ENCODE data around the gene SYT3.

SYT3 gene, protein sequence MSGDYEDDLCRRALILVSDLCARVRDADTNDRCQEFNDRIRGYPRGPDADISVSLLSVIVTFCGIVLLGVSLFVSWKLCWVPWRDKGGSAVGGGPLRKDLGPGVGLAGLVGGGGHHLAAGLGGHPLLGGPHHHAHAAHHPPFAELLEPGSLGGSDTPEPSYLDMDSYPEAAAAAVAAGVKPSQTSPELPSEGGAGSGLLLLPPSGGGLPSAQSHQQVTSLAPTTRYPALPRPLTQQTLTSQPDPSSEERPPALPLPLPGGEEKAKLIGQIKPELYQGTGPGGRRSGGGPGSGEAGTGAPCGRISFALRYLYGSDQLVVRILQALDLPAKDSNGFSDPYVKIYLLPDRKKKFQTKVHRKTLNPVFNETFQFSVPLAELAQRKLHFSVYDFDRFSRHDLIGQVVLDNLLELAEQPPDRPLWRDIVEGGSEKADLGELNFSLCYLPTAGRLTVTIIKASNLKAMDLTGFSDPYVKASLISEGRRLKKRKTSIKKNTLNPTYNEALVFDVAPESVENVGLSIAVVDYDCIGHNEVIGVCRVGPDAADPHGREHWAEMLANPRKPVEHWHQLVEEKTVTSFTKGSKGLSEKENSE

DNA sequence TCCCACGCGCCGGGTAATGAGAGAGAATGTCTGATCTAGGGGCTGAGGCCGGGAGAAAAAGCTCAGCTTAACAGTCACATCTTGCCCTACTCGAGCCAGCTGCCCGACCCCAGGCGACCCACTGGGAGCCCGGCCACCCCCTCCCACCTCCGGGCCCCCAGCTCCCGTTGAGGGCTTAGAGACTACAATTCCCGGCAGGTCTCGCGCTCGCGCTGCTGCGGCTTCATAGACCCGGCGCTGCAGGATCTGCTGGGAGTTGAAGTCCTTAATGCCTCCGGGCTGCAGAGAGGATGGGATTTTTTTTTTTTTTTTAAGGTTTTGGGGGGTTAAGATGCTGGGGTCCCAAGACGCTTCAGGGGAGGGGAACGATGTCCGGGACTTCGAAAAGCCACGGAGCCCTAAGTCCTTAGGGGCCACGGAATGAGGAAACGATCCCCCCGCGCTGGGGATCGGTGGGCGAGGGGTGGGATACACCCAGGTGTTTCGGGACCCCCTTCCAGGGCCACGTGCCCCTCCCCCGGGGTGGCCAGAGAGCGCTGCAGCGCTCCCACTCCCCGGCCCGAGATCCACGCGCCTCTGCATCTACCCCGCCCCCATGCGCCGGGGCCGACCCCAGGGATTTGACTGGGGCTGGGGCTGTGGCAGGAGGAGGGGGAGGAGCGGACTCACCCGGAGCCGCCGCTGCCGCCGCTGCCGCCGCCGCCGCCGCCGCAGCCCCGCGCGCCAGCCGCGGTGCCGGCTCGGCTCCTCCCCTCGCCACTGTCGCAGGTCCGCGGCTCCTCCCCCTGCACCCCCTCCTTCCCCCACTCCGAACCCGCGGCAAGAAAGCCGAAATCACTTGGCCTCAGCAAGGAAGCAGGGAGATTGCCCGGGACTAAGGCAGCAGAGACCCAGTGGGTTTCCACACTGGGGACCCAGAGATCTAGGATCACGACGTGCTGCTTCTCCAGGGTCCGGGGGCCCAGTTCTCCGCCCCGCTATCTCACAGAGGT is at the start of gene SYT3:
TSS of gene SYT3 (minus strand) at position 761 of the 992 bp plus-strand sequence. CDS start 2,470 bp downstream, outside the sequence.
- in situ Hi-C loops (cut with MboI; ENCODE audit: low sequenced_read_pairs) = no loop called here

DNA sequence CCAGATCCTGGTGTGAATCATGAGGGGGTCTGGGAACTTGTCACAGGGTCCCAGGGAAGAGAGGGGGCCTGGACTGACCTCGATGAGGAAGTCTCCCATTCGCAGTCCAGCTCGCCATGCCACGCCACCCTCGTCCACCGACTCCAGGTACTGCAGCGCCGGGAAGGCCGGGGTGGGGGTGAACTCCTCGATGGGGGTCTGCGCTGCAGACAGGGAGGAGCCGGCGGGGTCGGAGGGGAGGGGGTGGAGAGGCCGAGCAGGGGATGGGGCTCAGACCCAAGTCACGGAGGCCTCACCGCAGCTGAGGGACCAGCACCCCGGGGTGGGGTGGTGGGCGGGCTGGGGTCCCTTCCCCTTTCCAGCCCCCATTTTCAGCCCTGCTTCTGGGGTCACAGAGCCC is 49.1 kb upstream of the SYT3 start:
- in situ Hi-C loops (cut with MboI; ENCODE audit: low sequenced_read_pairs) = no loop called here

DNA sequence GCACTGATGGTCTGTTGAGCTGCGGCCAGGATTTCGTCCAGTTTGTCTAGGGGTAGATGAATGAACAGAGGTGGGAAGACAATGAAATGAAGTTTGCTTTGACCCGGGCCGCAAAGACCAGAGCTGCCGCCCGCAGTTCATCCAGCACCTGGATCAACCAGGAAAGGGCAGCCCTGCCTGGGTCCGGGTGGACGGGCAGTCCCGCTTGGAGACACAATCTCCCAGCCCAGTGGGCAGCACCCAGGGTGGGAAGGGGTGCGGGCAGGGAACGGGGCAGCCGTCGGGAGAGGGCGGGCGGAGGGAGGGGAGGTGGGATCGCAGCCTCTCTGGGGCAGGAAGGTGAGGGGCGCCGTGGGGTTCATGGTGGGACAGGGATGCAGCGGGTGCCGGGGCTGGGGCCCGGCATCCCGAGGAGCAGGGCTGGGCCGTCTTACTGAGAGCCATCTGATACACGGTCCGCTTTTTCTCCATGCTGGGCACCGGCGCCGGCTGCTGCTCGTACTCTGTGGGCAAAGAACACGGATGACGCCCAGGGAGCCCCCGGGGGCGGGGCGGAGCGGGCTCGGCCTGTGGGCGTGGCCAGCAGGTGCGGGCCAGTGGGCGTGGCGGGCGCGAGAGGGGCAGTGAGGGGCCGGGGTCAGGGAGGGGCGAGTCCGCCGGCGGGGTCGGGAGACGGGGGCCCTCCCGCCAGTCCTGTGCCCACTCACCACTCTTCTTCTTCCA is 46.8 kb upstream of the SYT3 start:
- in situ Hi-C loops (cut with MboI; ENCODE audit: low sequenced_read_pairs) = no loop called here

DNA sequence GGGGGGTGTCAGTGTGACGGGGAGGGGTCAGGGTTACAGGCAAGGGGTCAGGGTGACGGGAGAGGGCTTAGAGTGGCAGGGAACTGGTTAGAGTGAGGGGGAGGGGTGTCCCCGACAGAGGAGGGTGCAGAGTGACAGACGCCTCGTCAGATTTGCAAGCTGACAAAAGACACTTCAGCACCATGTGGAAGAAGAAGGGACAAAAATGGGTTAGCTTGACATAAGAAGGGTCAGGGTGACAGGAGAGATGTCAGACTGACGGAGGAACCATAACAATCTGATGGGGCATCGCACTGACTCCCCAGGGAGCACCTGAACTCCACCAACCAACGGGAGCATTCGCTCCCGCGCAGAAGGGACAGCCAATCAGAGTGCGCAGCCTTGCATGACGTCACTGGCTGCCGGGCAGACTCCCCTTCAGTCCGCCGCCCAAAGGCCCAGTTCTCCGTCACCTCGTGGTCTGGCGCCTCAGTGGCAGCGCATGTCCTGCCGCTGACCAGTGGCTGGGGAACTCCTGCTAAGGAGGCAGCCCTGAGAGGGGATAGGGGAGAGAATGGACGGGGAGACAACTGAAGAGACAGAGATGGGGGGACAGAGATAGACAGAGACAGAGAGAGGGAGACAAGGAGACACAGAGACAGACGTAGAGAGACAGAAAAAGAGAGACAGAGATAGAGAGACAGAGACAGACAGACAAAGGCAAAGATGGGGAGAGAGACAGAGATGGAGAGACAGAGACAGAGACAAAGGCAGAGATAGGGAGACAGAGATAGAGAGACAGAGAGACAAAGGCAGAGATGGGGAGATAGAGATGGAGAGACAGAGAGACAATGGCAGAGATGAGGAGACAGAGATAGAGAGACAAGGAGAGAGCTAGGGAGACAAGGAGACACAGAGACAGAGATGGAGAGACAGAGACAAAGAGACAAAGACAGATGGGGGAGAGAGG is 39.8 kb upstream of the SYT3 start:
- in situ Hi-C loops (cut with MboI; ENCODE audit: low sequenced_read_pairs) = no loop called here

DNA sequence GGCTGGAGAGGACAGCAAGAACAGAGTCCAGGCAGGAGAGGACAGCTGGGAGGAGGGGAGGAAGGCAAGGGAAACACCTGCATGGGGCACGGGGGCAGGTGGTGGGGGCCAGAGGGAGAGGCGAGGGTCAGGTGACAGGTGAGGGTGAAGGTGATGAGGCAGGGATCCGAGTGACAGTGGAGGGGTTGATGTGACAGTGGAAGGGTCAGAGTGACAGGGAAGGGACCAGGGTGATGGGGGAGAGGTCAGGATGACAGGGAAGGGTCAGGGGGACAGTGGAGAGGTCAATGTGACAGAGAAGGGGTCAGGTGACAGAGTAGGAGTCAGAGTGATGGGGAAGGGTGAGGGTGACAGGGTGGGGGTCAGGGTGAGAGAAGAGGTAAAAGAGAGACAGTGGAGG is 38.6 kb upstream of the SYT3 start:
- in situ Hi-C loops (cut with MboI; ENCODE audit: low sequenced_read_pairs) = no loop called here

DNA sequence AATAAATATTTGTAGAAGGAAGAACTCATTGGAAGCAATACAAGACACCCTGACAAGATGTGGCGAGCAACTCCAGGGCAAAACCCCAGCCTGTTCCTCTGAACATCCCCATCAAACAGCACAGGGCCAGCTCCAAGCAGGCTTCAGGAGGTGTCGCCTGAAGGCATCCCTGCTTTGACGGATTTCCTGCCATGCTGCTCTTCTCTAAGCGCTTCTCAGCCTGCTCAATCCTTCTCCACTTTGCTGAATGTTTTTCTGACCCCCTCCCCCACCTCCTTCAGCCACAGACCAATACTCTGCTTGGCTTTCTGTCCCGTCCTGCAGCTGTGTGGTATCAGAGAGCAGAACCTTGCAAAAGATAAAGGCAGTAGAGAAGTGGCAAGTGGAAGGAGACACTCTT is 38.0 kb upstream of the SYT3 start:
- in situ Hi-C loops (cut with MboI; ENCODE audit: low sequenced_read_pairs) = no loop called here

DNA sequence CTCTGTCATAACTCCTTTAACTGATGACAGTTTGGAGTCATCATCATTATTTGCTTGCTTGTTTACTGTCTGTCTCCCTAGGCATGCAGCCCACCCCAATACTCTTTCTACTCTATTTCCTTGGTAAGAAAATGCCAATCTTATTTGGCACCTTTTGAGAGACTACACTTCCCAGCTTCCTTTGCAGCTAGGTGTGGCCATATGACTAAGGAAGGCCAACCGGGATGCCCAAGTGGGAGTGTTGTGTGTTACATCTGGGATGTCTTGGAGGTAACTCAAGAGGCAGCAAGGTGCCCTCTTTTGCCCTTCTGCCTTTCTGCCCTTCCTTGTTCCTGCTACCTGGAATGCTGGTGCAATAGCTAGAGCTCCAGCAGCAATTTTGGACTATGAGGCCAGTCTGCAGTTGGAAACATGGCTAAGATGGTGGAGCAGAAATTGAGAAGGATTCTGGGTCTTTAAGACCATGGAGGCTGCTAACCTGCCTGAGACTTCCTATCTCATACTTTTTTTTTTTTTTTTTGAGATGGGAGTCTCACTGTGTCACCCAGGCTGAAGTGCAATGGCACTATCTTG is 37.0 kb upstream of the SYT3 start:
- in situ Hi-C loops (cut with MboI; ENCODE audit: low sequenced_read_pairs) = no loop called here

DNA sequence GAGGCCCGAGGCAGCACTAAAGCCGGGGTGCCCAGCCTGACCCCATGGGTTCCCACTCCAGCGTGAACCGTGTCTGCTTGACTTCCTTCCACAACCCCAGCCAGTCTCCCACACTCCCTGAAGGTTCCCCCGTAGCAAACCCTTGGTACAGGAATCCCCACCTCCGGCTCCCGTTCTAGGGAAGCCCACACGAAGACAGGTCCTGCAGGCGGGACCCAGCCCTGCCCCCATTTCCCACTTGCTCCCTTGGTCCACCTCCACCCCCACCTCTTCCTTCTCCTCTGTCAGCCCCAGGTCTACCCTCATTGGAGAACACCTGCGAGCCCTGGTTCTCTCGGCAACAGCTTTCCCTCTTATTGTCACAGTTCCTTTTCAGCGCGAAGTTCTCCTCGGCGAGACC is 33.4 kb upstream of the SYT3 start:
- in situ Hi-C loops (cut with MboI; ENCODE audit: low sequenced_read_pairs) = no loop called here

DNA sequence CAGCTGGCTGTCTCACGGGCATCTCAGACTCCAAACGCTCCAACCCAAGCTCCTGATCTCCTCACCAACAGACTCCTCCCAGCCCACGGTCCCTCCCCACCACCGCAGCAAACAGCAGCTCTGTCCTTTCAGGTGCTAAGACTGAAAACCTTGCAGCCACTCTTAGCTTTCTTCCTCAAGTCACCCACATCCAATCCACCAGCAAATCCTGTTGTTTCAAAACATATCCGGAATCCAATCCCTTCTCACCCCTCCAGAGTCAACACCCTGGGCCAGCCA is 30.4 kb upstream of the SYT3 start:
- in situ Hi-C loops (cut with MboI; ENCODE audit: low sequenced_read_pairs) = no loop called here

DNA sequence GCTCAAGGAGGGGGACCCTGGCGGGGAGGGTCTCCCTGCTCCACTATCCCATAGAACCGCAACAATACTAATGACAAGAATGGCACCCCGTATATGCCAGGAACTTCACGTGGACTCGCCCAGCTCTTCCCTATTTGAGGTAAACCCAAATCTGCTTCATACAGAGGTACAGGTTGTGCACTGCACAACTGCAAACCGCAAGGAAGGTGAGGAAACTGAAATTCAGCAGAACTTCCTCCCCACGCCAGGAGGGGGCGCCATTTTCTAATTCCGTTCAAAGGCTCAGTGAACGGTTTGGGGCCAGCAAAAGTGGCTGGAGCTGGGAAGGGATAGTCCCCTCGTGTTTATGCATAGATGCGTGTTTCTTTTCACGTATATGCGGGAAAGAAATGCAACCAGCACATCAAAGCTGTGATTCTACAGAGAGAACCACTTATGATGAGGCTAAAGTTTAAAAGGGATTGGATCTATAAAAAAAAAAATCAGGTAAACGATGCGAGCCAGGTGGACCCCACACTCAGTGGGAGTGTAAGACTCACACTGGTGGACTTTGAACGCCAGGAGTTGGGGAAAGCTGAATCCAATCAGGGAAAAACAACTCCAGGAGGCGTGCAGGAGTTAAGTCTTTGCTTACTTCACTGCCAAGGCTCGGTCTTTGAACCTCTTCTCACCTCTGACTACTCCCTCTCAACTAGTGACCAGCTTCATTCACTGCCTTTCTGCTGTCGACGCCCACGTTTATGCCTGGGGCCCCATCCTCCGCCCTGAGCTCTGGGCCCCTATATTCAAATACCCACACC is 29.8 kb upstream of the SYT3 start:
- in situ Hi-C loops (cut with MboI; ENCODE audit: low sequenced_read_pairs) = no loop called here

DNA sequence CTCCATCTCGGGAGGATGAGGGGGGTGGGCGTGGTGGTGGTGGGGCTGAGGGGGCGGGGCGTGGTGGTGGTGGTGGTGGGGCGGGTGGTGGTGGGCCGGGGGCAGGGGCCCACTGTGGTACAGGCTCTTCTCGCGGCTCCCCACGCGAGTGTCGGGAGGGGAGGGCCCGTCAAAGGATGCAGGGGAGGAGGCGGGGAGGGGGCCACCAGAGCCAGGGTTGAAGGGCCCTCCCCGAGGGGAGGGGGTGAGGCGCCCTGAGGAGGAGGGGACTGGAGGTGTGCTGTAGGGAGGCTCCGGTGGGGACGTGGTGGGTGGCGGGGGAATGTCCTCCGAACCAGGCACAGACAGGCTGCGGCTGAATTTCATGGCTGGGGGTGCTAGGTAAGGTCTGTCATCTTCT is 29.2 kb upstream of the SYT3 start:
- in situ Hi-C loops (cut with MboI; ENCODE audit: low sequenced_read_pairs) = no loop called here

DNA sequence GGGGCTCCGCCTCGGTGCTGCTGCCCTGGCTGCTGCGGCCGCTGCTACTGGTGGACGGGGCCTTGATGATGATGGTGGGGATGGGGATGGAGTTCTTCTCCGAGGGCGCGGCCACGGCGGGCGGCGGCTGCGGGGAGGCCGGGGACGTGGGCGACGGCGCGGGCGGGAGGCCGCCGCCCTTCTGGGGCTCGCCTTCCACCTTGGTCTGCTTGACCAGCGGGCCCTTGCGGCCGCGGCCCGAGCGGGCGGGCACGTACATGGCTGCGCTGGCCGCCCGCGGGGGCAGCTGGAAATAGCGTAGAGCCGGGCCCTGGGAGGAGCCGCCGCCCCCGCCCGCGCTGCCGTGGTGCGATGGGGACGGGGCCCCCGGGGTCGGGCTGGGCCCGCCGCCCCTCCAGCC is 28.7 kb upstream of the SYT3 start:
- in situ Hi-C loops (cut with MboI; ENCODE audit: low sequenced_read_pairs) = no loop called here

DNA sequence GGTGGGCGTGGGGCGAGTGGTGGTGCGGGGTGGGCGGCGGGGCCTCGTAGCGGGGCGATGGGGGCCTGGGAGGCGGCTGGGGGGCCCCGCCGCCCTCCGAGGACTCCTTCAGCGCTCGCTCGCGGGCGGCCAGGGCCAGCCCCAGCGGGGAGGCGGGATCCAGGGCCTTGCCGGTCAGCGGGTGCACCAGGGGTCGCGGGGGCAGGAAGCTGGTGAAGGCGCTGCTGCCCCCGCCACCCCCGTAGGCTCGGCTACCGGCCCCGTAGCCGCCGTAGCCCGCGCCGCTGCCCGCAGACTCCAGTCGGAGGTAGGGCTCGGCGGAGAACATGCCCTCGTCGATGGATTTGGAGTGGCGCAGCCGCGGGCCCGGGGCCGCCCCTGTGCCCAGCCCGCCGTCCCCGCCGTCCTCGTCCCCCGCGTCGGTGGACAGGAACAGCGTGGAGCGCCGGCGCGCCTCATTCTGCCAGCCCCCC is 28.1 kb upstream of the SYT3 start:
- in situ Hi-C loops (cut with MboI; ENCODE audit: low sequenced_read_pairs) = no loop called here

DNA sequence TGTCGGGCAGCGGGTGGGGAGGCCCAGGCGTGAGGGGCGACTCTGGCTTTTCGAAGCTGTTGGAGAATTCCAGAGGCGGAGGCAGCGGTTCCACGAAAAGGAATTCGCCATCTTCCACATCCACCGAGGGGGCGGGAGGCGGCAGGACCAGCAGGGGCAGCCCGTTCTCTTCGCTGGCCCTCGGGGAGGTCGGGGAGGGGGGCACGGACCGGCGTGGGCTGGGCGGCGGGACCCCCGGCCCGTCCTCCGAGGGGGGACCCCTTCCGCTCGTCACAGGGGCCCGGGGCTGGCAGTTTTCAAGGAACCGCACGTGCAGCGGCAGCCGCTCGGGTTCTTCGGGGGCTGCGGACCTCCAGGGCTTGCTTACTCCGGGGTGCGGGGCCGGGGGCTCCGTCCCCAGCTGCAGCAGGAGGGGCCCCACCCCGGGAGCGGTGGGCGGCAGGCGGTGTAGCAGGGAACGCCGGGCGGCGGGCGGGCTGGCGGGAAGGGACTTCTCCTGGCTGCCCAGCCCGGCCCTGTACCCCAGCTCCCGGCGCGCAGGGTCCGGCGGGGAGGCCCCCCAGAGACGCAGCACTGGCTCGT is 27.6 kb upstream of the SYT3 start:
- in situ Hi-C loops (cut with MboI; ENCODE audit: low sequenced_read_pairs) = no loop called here

DNA sequence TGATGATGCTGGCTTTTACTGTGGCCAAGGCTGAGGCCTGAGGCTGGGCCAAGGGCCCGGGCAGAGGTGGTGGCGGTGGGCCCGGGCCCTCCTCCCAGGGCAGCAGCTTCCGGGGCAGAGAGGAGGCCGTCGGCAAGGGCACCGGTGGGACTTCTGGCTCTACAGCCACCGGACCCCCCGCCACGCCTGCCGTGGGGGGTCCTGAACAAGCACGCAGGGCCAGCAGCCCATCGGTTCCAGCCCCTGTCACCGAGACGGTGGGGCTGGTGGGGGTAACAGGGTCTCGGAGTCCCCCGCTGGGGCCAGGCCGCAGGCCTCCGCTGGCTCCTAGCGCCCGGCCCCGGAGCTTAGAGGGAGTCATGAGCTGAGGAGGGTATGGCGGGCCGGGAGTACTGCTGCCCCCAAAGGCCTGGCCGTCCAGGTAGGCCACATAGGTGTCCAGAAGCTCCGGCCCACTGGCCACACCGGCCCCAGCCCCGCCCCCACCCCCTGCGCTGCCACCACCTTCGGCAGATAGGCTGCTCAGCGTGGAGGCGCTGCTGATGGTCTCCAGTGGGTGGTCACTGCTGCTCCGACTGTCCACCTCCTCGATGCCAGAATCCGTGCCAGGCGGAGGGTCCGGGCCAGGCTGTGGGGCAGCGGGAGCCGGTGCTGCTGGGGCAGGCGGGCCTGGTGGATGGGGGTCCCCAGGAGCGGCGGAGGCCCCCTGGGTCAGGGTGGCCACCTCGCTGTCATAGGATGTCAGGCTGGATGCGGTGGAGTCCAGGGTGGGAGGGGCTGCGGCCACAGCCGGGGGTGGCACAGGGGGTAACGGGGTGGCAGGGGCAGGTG is 26.9 kb upstream of the SYT3 start:
- in situ Hi-C loops (cut with MboI; ENCODE audit: low sequenced_read_pairs) = no loop called here

DNA sequence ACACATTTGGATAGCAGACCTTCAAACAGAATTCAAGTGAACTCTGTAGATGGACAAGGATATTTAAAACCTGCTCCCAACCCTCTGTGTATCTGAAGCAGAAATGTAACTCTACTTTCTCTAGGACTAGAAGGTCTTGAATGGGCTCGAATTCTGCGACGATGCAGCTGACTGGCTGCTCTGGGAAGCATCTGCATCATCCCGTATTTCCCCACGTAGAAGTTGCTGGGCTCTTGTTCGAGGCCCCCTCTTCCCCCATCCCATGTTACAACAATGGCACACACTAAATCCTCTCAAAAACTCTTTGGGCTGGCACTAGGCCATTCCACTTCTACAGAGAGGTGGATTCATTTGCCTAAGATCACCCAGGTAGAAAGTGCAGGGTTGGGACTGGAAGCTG is 24.5 kb upstream of the SYT3 start:
- in situ Hi-C loops (cut with MboI; ENCODE audit: low sequenced_read_pairs) = no loop called here

DNA sequence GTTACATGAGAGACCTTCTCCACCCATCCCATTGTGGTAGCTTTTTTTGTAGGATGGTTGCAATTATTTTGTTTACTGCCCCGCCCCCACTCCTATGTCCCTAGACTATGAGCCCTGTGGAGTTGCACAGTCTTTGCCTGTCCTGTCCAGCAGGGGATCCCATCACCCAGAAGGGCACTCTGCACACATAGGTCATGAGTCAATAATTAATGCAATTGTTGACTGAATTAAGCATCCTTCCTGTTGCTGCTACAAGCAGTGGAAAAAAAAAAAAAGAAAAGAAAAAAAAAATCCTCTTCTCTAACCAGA is 23.8 kb upstream of the SYT3 start:
- in situ Hi-C loops (cut with MboI; ENCODE audit: low sequenced_read_pairs) = no loop called here

All from HL-60/S4 (cell line).